MM.1S (cell line): ENCODE data around the gene FHIT.

Experiments used
- DNase-seq: peaks from one replicate; pipeline ENCODE4 v3.0.0-alpha.2; 2015
- H2AFZ ChIP-seq: fragments of 300-600 bp; sonication (generic); 2 replicates; pipeline ENCODE4 v1.6.0; 2016; ENCODE audit warnings: antibody characterized with exemption, low read length
- H3F3A ChIP-seq: fragments of 300-600 bp; sonication (generic); 2 replicates; pipeline ENCODE4 v1.6.1; 2016; ENCODE audit warnings: mild to moderate bottlenecking, antibody characterized with exemption, low read length, moderate library complexity, mixed read lengths; ENCODE audit not compliant: insufficient read depth
- H3K27ac ChIP-seq: fragments of 300-600 bp; sonication (generic); 2 replicates; pipeline ENCODE4 v1.5.1; 2016; ENCODE audit warnings: mild to moderate bottlenecking, low read length
- H3K27me3 ChIP-seq: fragments of 300-600 bp; sonication (generic); replicated peaks from 2 replicates; pipeline ENCODE4 v1.6.0; 2016; ENCODE audit warnings: low read length; ENCODE audit not compliant: insufficient read depth
- H3K36me3 ChIP-seq: fragments of 300-600 bp; sonication (generic); replicated peaks from 2 replicates; pipeline ENCODE4 v1.6.1; 2016; ENCODE audit warnings: mild to moderate bottlenecking, low read length, mixed read lengths; ENCODE audit not compliant: insufficient read depth
- H3K4me1 ChIP-seq: fragments of 300-600 bp; sonication (generic); 2 replicates; pipeline ENCODE4 v1.6.1; 2016; ENCODE audit warnings: low read length, mixed read lengths
- H3K4me2 ChIP-seq: fragments of 300-600 bp; sonication (generic); 2 replicates; pipeline ENCODE4 v1.6.0; 2016; ENCODE audit warnings: low read depth, low read length
- H3K4me3 ChIP-seq: fragments of 300-600 bp; sonication (generic); 2 replicates; pipeline ENCODE4 v1.5.1; 2016; ENCODE audit warnings: low read length, mixed read lengths
- H3K79me2 ChIP-seq: fragments of 300-600 bp; sonication (generic); 2 replicates; pipeline ENCODE4 v1.6.1; 2016; ENCODE audit warnings: mixed run types, low read length, mixed read lengths
- H3K9ac ChIP-seq: fragments of 300-600 bp; sonication (generic); 2 replicates; pipeline ENCODE4 v1.6.1; 2016; ENCODE audit warnings: low read length, mixed read lengths
- H3K9me2 ChIP-seq: fragments of 300-600 bp; sonication (generic); replicated peaks from 2 replicates; pipeline ENCODE4 v1.6.1; 2016; ENCODE audit warnings: mild to moderate bottlenecking, low read length, mixed read lengths; ENCODE audit not compliant: insufficient read depth
- H3K9me3 ChIP-seq: fragments of 300-600 bp; sonication (generic); replicated peaks from 2 replicates; pipeline ENCODE4 v1.6.1; 2016; ENCODE audit warnings: mild to moderate bottlenecking, low read length, mixed read lengths; ENCODE audit not compliant: insufficient read depth
- H4K20me1 ChIP-seq: fragments of 300-600 bp; sonication (generic); 2 replicates; pipeline ENCODE4 v1.6.1; 2016; ENCODE audit warnings: mild to moderate bottlenecking, low read length, moderate library complexity, mixed read lengths; ENCODE audit not compliant: insufficient read depth
- EZH2 ChIP-seq: fragments of 300-600 bp; sonication (generic); optimal IDR thresholded peaks from 2 replicates; pipeline ENCODE3; 2017; ENCODE audit warnings: low read depth, mild to moderate bottlenecking, antibody characterized with exemption, low read length, mixed read lengths
- EZH2phosphoT487 ChIP-seq: fragments of 300-600 bp; sonication (generic); IDR thresholded peaks from 2 replicates; pipeline ENCODE4 v1.6.1; 2018; ENCODE audit warnings: antibody characterized with exemption, low read length
- TF ChIP-seq, protein P1 (sequence below): fragments of 300-600 bp; sonication (generic); IDR thresholded peaks from 2 replicates; pipeline ENCODE4 v1.5.1; 2016; ENCODE audit warnings: antibody characterized with exemption, low read length, mixed read lengths

Gene FHIT

DNA sequence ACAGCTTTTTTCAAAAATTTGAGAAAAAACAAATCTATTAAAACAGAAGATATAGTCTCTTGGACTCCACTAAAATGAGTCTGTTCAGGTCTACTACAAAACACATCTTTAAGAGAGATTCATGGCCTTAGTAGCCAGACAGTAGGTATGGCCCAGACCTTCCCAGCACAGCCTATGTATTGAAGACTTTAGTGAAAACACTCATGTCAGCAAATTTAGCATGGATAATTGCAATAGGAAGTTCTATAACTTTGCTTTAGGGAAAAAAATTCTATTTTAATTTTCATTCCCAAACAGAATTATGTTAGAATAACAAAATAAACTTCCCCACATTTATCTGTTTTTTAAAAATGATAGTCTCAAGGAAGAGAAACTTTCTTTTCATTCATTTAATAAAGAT, 976.6 kb downstream of the FHIT start:
- no peaks in the 10 kb centered on the region for H3K27me3 ChIP-seq
- no peak for DNase-seq
- H3K4me2 ChIP-seq, result no peak overlapping the region
- no peak overlapping the region for H2AFZ ChIP-seq
- H3K4me3 ChIP-seq, result no peak overlapping the region
- no peak for TF ChIP-seq EZH2phosphoT487
- no peak for TF ChIP-seq EZH2
- TF ChIP-seq, protein P1, sequence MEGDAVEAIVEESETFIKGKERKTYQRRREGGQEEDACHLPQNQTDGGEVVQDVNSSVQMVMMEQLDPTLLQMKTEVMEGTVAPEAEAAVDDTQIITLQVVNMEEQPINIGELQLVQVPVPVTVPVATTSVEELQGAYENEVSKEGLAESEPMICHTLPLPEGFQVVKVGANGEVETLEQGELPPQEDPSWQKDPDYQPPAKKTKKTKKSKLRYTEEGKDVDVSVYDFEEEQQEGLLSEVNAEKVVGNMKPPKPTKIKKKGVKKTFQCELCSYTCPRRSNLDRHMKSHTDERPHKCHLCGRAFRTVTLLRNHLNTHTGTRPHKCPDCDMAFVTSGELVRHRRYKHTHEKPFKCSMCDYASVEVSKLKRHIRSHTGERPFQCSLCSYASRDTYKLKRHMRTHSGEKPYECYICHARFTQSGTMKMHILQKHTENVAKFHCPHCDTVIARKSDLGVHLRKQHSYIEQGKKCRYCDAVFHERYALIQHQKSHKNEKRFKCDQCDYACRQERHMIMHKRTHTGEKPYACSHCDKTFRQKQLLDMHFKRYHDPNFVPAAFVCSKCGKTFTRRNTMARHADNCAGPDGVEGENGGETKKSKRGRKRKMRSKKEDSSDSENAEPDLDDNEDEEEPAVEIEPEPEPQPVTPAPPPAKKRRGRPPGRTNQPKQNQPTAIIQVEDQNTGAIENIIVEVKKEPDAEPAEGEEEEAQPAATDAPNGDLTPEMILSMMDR, result no peak
- H3K36me3 ChIP-seq, result no peaks in the 10 kb centered on the region
- H4K20me1 ChIP-seq, result no peaks in the 10 kb centered on the region
- H3K9me2 ChIP-seq, result no peaks in the 10 kb centered on the region
- H3K9me3 ChIP-seq, result no peaks in the 10 kb centered on the region
- H3K9ac ChIP-seq, result no peak overlapping the region
- no peaks in the 10 kb centered on the region for H3K4me1 ChIP-seq
- no peak overlapping the region for H3K27ac ChIP-seq
- H3F3A ChIP-seq, result no peaks in the 10 kb centered on the region
- no peaks in the 10 kb centered on the region for H3K79me2 ChIP-seq

DNA sequence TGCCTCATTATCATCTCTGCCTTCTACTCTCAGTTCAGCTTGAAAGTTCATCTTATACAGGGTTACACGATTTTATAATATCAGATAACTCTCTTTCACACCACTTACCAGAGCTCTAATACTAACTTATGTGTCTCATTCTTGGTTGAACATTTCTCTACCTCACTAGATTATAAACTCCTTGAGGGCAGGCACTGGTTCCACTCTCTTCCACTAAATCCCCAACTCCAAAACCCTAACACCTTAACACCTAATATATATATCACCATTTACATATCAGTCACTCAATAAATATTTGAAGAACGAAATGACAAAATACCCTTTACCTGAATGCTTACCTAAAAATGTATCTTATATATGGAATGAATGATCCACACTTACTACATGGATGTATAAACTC, 977.2 kb downstream of the FHIT start:
- Histone ChIP-seq H3K27ac (no peak overlapping the region), H3K4me2 (no peak overlapping the region), H3F3A (no peaks in the 10 kb centered on the region), H3K4me1 (no peaks in the 10 kb centered on the region), H3K36me3 (no peaks in the 10 kb centered on the region), H3K4me3 (no peak overlapping the region), H4K20me1 (no peaks in the 10 kb centered on the region), H2AFZ (no peak overlapping the region), H3K9me3 (no peaks in the 10 kb centered on the region), H3K27me3 (no peaks in the 10 kb centered on the region), H3K79me2 (no peaks in the 10 kb centered on the region), H3K9ac (no peak overlapping the region), H3K9me2 (no peaks in the 10 kb centered on the region)
- no peak for DNase-seq
- TF ChIP-seq EZH2phosphoT487 (no peak), EZH2 (no peak)
- TF ChIP-seq, protein P1, result no peak

DNA sequence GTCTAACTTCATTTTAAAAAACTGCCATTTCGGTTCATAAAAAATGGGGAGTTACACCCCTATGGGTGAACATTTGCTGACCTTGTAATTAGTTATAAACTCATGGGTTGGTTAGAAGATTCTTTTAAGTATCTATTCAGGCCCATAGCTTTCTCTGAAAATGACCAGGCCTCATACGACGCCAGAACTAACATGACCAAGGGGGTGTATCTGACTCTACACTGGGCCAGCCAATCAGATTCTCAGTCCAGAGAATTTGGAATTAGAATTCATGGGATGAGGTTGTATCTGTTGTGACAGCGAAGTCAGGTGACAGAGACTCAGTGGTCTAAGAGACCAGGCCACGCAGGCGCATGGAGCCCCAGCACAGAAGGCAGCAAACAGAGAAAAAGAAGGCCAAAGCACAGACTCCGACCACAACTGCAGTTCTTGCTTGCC, 981.4 kb downstream of the FHIT start:
- Histone ChIP-seq H3K9me2 (no peaks in the 10 kb centered on the region), H3K27ac (no peak overlapping the region), H3K9me3 (no peaks in the 10 kb centered on the region), H3K79me2 (no peaks in the 10 kb centered on the region), H3K4me3 (no peak overlapping the region), H3K4me2 (no peak overlapping the region), H2AFZ (no peak overlapping the region), H3K27me3 (no peaks in the 10 kb centered on the region), H3K9ac (no peak overlapping the region), H3K36me3 (no peaks in the 10 kb centered on the region), H4K20me1 (no peaks in the 10 kb centered on the region), H3K4me1 (no peaks in the 10 kb centered on the region), H3F3A (no peaks in the 10 kb centered on the region)
- no peak for DNase-seq
- no peak for TF ChIP-seq EZH2phosphoT487
- TF ChIP-seq, protein P1, result no peak
- TF ChIP-seq EZH2, result no peak
